ENCODE measurements around the gene EIF5A.
A peak's percentile ranks its signal among the peaks of the same experiment; 100 is the strongest.

Gene EIF5A

DNA sequence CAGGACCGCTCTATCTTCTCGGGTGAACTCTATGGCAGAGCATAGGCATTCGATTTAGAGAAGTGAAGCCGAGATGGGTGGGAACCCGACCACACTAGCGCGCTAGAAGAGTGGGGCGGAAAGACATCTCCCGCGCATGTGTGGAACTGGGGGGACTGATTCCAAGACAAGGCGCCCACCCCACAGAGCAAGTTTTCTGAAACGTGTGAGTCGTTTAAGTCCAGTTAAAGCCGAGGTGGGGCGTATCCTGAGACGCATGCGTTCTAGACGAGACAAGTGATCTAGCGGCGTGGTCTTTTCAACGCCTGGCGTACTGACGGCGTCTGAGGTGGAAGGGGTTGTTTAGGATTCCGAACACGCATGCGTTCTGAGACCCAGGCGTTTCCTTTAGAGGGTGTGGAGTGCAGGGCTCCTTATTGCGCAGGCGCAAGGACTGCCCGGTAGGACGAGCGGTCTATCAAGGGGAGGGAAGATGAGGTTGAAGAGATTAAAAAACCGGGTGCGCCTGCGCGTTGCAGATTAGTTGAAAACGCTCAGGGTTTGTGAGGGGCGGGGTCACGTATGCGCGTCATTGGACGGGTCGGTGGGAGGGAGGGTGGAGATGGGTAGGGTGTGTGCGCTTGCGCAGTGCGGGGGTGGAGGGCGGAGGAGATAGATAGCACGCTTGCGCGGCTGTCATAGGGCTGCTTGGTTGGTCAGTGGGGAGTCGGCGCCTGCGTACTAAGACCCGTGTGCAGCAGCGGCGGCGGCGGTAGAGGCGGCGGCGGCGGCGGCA lies at the start of gene EIF5A:
Gene EIF5A, plus strand, starts transcription at position 718 of the 775 bp plus-strand sequence. CDS start 2,008 bp downstream, outside the sequence.
- DNase-seq, result peak; percentile 98

DNA sequence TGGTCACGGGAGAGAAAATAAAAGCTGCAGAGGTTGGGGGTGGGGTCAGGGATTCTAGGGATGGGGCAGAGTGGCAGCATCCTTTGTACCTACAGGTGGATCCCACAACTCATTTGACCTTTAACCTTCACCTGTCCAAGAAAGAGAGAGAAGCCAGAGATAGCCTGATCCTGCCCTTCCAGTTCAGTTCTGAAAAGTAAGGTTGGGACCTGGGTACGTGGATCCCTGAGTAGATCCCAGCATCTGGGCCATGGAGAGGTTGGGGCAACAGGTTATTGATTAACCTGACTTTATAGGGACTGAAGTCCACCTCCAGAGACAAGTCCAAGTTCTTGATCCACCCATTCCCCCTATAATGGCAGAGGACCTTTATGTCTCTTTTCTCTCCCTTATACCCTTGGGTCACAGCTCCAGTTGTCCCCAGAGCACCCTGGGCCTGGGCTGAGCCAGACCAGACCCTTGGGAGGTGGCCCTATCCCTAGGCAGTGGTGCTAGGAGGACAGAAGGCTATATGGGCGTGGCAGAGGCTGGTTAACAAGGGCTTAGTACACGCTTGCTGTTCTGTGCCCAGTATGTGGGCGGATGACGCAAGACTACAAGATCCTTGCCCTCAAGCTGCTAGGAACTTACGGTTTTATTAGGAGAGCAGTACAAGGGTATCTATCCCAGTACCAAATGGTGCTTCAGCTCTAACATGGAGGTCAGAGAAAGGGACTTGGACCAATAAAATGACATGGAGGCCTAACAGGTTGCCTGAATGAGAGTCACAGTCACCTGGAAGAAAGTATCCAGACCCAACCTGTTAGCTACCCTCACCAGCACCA lies 48.5 kb upstream of the EIF5A start:
- no peak for DNase-seq

DNA sequence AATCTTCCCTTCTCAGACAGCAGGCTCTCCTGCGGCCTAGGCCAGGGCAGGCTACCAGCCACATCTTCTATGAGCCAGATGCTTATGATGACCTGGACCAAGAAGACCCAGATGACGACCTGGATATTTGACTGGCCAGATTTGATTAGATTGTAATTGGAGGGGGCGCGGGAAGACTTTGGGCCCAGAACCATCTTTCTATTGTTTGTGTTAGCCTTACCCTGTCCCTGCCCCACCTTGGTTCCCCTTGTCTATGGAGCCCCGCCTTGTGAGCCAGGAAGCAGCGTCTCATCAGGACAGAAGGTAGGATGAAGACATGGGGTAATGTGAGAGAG lies 47.9 kb upstream of the EIF5A start:
- DNase-seq, result no peak

DNA sequence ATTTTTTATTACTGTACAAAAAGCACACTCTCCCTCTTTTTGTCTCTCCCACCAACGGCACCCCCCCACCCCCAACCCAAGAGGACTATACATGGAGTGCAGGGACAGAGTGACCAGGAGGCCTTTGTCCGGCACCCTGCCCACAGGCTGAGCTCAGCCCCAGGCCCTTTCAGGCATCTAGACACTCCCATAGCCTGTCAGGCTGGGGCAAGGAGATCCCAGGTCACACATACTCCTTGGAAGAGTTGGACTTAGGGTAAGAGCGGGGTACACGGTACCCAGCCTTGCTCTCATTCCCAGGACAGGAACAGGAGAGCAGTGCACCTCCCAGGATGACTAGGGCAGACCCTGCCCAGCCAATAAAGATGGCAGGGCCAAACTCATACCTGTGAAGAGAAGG lies 47.3 kb upstream of the EIF5A start:
- DNase-seq, result no peak

DNA sequence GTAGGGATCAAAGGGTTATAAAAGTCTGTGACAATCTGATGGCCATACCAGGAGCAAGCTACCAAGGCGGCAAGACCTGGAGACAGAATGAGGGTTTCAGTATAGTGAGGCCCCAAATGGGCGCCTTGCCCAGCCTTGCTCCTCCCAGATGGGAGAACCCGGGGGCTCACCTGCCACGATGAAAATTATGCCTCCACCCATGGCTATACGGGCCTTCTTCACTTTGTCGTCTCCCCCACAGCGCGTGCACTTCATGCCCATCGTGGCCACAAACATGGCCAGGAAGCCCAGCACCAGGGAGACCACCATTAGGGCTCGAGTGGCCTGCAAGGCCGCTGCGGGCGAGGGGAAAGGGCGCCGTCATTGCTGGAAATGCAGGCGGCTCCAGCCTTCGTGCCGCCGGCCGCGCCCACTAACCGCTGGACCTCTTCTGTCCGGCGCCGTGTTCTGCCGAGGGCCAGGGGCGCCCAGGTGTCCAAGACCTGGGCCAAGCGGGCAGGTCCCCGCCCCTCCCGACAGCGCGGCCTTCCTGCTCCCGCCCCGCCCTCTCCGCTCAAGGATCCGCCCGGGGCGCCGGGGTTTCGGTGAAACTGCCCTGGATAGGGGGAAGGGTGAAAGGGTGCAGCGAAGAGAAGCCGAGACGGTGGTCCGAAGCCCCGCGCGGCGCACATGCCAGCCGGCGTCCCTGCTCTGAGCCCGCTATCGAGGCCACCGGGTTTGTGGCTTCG lies 46.6 kb upstream of the EIF5A start:
- no peak for DNase-seq

DNA sequence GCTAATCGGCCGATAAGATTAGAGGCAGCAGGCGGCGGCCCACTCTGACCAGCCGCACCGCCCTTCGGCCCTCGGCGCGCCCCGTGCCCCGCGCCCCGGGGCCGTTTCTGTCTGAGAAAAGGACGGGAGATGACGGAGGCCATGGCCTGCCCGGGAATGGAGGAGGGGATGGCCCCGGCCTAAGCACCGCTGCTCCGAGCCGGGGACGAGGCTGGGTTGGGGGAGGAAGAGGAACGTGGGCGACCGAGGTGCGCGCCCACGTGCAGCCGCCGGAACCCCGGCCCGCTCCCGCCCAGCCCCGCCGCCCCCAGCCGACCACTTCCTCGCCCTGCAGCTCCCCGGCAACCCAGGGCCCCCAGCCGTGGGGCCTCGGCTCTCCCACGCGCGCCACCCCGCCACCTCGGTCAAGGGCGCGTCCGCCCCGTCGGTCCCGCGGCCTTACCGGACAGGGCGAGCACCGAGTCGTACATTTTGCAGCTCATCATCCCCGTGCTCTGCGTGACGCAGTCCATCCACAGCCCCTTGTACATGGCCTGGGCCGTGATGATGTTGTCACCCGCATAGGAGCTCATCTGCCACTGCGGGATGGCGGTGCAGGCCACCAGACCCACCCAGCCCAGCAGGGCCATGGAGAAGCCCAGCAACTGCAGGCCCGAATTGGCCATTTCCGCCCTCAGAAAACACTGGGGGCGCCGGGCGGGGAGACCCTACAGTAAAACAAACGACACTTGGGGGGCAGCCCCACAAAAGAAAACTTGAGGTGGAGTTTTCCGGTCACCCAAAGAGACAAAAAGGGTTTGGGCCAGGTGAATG lies 45.8 kb upstream of the EIF5A start:
- no peak for DNase-seq

DNA sequence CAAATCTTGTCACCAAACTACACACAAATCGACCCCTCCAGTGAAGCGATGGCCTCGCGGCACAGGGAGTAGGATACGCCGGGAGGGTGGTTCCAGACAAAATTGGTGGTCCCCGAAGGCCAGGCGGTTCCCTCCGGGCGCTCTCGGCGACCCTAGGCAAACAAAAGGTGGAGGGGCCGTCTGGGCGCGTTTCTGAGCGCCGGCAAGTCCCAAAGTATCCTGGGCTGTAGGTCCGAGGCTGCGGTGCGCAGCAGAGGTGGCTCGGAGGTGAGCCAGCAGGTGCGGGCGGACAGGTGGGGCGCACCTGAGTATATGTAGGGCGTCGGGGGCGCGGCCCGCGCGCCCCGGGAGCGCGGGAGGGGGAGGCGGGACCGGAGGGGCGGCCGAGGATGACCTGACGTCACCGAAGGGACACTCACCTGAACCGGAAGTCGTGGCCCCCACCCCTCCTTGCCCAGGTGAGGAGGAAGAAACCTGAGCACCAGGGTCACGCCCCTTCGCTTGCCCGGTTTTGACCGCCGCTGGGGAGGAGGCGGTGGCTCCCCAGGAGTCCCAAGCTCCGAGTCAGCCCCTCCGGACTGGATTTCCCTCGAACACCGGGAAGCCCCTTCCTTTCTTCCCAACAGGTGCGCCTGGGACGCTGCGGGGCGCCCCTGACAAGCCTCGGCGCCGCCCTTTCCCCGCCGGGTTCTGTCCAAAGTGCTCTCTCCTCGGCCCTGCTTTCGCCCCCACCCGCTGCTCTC lies 45.1 kb upstream of the EIF5A start, which contains the start of gene CLDN7:
Gene CLDN7, minus strand, starts transcription at position 287 of the 743 bp plus-strand sequence. CDS start 435 bp downstream, outside the sequence.
- no peak for DNase-seq

DNA sequence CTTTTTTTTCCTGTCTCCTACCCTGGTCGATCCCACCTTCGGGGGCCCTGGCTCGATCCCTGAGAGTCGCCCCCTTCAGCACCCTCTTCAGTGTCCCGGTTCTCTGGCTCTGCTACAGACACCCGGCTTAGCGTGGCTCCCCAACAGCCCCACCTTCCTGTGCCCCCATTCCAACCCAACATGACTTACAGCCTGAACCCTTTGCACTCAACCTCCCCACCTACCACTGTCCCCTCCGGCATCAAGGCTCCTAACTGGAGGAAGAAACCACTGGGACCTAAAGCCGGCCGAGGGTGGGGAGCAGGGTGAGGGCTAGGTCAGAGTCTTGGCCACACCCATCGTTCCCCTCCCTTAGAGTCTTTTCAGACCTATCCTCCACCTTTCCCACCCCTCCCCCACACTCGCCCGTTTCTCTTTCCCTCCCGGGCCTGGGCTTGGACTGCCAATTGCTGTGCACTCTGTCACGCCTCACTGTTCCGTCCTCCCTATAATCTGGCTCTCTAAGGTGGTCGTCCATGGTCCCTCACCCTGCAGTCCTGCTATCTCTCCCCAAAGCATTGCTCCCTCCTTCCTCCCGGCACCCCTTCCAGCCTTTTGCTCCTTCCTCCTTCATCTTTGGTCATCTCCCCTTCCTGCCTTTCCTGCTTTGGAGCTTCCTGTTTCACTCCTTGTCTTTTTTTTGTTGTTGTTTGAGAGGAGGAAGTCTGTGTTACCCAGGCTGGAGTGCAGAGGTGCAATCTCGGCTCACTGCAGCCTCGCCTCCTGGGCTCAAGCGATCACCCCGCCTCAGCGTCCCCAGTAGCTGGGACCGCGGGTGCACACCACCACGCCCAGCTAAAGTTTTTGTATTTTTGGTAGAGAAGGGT lies 44.3 kb upstream of the EIF5A start:
- DNase-seq, result no peak

DNA sequence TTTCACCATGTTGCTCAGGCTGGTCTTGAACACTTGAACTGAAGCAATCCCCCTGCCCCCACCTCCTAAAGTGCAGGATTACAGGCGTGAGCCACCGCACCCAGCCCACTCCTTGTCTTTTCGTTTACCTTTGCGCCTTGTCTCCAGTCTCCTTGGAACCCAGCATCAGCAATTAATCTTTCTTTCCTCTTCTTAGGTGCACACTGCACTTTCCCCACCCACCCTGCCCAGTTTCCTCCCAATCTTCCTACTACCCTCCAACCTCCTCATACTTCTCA lies 43.7 kb upstream of the EIF5A start:
- no peak for DNase-seq

DNA sequence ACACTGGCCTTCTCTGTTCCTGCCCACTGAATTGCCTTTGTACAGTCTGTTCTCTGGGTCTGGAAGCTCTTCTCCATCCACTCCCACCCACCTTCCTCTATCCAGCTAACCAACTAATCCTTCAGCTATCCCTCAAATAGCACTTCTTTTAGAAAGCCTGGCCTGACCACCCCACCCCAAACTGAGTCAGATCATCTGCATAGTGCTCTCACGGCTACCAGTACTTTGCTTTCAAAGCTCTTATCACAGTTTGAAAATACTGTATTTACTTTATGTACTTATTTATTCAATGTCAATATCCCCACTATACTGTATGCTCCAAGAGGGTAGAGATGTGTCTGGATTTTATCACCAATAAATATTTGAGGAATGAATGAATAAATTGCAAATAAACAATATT lies 40.6 kb upstream of the EIF5A start:
- DNase-seq, result no peak

DNA sequence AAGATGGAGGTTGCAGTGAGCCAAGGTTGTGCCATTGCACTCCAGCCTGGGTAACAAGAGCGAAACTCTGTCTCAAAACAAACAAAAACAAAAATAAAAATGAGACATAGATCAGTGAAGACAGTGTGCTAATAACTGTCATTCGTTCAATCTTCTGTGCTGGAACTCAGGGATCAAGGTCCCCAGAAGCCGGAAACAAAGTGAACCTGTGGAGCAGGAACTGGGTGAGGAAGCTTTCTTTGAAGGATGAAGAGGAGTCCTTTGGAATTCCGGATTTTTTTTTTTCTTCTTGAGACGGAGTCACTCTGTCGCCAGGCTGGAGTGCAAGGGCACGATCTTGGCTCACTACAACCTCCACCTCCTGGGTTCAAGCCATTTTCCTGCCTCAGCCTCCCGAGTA lies 28.0 kb upstream of the EIF5A start:
- DNase-seq, result no peak

DNA sequence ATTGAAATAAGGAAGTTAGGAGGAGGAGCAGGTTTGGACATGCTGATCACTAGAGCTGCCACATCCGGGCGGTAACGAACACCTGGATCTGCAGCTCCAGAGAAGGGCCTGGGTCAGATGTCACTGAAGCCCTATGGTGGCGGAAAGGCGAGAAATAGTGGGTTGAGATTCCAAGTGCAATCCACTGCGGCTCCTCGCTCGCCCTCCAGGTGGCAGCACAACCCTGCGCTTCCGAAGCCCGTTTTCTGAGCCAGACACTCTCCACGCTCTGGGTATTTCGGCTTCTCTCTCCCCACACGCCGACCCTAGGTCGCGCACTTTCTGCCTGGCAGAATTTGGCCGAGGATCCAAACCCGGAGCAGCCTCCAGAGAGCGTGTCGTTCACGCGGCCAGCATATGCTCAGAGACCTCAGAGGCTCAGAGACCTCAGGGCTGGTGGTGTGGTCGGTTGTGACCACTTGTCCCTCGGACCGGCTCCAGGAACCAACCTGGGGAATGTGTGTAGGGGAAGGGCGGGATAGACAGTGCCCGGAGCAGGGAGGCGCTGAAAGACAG lies 26.8 kb upstream of the EIF5A start:
- peak; percentile 65 for DNase-seq

DNA sequence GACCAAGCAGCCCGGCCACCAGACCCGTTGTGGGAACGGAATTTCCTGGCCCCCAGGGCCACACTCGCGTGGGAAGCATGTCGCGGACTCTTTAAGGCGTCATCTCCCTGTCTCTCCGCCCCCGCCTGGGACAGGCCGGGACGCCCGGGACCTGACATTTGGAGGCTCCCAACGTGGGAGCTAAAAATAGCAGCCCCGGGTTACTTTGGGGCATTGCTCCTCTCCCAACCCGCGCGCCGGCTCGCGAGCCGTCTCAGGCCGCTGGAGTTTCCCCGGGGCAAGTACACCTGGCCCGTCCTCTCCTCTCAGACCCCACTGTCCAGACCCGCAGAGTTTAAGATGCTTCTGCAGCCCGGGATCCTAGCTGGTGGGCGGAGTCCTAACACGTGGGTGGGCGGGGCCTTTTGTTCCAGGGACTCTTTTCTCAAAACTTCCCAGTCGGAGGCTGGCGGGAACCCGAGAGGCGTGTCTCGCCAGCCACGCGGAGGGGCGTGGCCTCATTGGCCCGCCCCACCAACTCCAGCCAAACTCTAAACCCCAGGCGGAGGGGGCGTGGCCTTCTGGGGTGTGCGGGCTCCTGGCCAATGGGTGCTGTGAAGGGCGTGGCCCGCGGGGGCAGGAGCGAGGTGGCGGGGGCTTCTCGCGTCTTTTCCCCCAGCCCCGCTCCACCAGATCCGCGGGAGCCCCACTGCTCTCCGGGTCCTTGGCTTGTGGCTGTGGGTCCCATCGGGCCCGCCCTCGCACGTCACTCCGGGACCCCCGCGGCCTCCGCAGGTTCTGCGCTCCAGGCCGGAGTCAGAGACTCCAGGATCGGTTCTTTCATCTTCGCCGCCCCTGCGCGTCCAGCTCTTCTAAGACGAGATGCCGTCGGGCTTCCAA lies 26.1 kb upstream of the EIF5A start, which contains the start of gene SLC2A4:
Gene SLC2A4, plus strand, starts transcription at position 645 of the 879 bp plus-strand sequence. Its CDS starts 217 bp downstream, at position 862.
- no peak for DNase-seq

DNA sequence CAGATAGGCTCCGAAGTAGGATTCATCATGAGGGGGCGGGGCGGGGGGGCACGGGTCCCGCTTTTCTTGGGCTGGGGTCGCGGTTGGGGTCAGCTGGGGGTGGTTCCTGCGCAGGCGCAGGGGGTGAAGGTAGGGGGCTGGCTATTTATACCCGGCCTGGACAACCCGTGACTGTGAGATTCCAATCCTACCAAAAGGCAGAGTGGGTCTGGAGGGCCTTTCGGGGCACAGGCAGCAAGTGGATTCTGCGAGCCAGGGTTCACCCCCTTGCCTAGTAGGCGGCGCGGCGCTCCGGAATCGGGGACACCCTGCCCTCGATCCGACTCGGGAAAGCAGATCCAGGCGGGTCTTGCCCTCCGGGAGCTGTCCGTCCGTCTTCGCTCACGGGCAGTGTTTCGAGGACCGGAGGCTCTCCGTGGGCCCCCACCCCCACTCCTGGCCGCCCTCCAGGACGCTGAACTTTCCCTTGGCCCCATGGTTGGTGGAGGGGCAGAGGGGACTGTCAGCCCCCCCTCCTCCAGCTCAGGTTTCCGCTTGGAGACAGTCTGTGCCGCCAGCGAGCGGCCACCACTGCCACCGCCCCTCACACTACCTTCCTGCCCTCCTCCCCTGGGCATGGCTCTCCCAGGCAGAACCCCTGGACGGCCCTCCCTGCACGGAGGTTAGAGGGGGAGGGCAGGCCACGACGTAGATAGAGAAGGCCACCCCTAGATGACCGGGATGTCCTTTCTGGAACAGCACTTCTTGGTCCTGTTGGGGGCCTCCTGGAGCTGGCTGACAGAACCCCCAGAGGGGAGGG lies 25.3 kb upstream of the EIF5A start:
- no peak for DNase-seq

DNA sequence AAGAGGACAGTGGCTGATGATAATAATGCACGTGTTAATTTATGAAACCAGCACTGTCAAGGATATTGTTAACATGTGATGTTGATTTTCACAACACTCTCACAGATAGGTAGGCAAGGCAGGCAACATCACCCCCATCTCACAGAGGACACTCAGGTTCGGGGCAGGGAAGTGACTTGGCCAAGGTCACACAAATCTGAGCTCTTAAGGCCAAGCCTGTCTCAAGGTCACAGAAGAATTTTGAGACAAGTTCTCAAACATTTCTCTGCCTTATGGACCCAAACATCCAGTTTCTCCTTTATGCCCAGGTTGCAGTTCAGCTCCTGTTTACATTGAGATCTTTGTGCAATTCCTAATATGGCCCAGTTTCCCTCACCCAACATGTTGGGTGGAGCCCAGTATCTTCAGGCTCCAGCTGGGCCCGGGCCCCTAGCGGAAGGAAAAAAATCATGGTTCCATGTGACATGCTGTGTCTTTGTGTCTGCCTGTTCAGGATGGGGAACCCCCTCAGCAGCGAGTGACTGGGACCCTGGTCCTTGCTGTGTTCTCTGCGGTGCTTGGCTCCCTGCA lies 24.6 kb upstream of the EIF5A start:
- DNase-seq, result no peak

DNA sequence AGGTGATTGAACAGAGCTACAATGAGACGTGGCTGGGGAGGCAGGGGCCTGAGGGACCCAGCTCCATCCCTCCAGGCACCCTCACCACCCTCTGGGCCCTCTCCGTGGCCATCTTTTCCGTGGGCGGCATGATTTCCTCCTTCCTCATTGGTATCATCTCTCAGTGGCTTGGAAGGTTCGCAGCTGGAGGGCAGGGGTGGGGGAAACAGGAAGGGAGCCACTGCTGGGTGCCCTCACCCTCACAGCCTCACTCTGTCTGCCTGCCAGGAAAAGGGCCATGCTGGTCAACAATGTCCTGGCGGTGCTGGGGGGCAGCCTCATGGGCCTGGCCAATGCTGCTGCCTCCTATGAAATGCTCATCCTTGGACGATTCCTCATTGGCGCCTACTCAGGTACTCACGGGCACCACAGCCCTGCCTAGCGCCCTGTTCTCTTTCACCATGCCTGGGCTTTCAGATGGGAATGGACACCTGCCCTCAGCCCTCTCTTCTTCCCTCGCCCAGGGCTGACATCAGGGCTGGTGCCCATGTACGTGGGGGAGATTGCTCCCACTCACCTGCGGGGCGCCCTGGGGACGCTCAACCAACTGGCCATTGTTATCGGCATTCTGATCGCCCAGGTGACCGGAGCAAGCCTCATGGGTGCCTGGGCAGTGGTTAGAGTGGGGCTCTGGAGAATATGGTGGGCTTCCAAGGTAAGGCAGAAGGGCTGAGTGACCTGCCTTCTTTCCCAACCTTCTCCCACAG lies 23.8 kb upstream of the EIF5A start:
- DNase-seq, result no peak

DNA sequence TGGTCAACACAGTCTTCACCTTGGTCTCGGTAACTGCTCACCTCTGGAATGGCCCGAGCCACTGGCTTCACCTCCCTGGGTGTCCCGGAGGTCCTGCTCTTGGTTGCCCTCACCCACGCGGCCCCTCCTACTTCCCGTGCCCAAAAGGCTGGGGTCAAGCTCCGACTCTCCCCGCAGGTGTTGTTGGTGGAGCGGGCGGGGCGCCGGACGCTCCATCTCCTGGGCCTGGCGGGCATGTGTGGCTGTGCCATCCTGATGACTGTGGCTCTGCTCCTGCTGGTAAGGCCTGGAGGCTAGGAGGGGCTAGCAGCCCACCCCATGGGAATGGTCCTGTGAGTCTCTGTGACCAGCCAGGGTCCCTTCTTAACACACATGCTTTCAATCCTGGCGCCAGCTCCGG lies 22.5 kb upstream of the EIF5A start:
- DNase-seq, result no peak

DNA sequence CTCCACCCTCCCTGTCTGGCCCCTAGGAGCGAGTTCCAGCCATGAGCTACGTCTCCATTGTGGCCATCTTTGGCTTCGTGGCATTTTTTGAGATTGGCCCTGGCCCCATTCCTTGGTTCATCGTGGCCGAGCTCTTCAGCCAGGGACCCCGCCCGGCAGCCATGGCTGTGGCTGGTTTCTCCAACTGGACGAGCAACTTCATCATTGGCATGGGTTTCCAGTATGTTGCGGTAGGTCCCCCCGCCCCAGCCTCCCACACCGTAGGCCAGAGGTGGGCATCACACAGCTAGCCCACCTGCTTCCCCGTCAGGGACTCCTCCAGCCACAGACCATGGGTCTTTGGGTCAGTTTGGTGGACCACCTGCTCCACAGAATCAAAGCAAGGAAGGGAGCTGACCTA lies 21.7 kb upstream of the EIF5A start:
- DNase-seq, result no peak

All from NCI-H1092 (cell line).